ENCODE measurements around the gene ECSIT.

GRCh38 chr19:11496391-11497163, 32.4 kb downstream of the ECSIT start:
- TF ChIP-seq EZH2 (IDR thresholded peaks at IDR 0.05; ENCODE audit: insufficient read depth, poor library complexity, severe bottlenecking) (no peak), EZH2phosphoT487 (IDR thresholded peaks at IDR 0.05; ENCODE audit: insufficient read depth, low read depth) (no peak)
